IMR-90 (cell line): ENCODE data around the gene GRB10. TPM values are rescaled to one million over a fixed set of nuclear protein-coding genes. Genes with fewer than 3 reads are reported as not detected.

Experiments
- ATAC-seq: fragments of 200-7000 bp; cut with Tn5 transposase; 2 replicates; pipeline ENCODE4 v1.9.1; 2020; ENCODE audit warnings: low read depth, mild to moderate bottlenecking, moderate library complexity
- BruUV-seq: library from RNA; stranded (reverse); fragments of 400-500 nt; replicated peaks from 2 replicates; lab custom pipeline; 2021; lab: Mats Ljungman, UMichigan
- CTCF ChIA-PET: fragments of 300-600 bp; formaldehyde crosslinking; extraction: SDS; loops from one replicate; lab custom pipeline; 2021; ENCODE audit warnings: antibody characterized with exemption; lab: Yijun Ruan, JAX
- POLR2A ChIA-PET: fragments of 300-600 bp; sonication (Branson Sonifier 250); formaldehyde crosslinking; loops from one replicate; lab custom pipeline; 2022; ENCODE audit warnings: antibody characterized with exemption; ENCODE audit not compliant: unreplicated experiment; lab: Charles Lee
- DNase-seq: peaks from one replicate; pipeline ENCODE4 v3.0.0; 2013
- H2AFZ ChIP-seq: replicated peaks from 2 replicates; pipeline ENCODE3; 2013; ENCODE audit warnings: low read length, mild to moderate bottlenecking; ENCODE audit not compliant: poor library complexity
- H2AK5ac ChIP-seq: 2 replicates; pipeline ENCODE4 v1.6.1; 2013; ENCODE audit warnings: low read depth, low read length, inconsistent platforms
- H2AK9ac ChIP-seq: replicated peaks from 2 replicates; pipeline ENCODE3; 2013; ENCODE audit warnings: mild to moderate bottlenecking, low read depth, low read length, moderate library complexity; ENCODE audit not compliant: poor library complexity
- H2BK120ac ChIP-seq: 2 replicates; pipeline ENCODE4 v1.6.1; 2013; ENCODE audit warnings: low read depth, low read length, inconsistent platforms
- H2BK15ac ChIP-seq: 3 replicates; pipeline ENCODE4 v1.6.1; 2013; ENCODE audit warnings: low read depth, low read length, inconsistent platforms
- H2BK20ac ChIP-seq: 2 replicates; pipeline ENCODE4 v1.6.1; 2013; ENCODE audit warnings: low read depth, mild to moderate bottlenecking, inconsistent platforms, low read length, moderate library complexity
- H2BK5ac ChIP-seq: 2 replicates; pipeline ENCODE4 v1.6.1; 2013; ENCODE audit warnings: mild to moderate bottlenecking, low read depth, low read length, inconsistent platforms; ENCODE audit not compliant: poor library complexity, severe bottlenecking
- H3K14ac ChIP-seq: replicated peaks from 2 replicates; pipeline ENCODE4 v1.6.1; 2013; ENCODE audit warnings: low read depth, low read length, inconsistent platforms
- H3K18ac ChIP-seq: 2 replicates; pipeline ENCODE4 v1.6.1; 2013; ENCODE audit warnings: low read depth, low read length, control low read depth
- H3K23ac ChIP-seq: 2 replicates; pipeline ENCODE4 v1.6.1; 2013; ENCODE audit warnings: low read depth, low read length, inconsistent platforms
- H3K27ac ChIP-seq: 2 replicates; pipeline ENCODE4 v1.5.1; 2013; ENCODE audit warnings: mild to moderate bottlenecking, control low read depth, low read length; ENCODE audit not compliant: insufficient read depth
- H3K27me3 ChIP-seq: 2 replicates; pipeline ENCODE4 v1.6.1; 2013; ENCODE audit warnings: low read length; ENCODE audit not compliant: control insufficient read depth, insufficient read depth
- H3K36me3 ChIP-seq: 2 replicates; pipeline ENCODE4 v1.6.1; 2013; ENCODE audit warnings: low read length, mixed read lengths; ENCODE audit not compliant: control insufficient read depth, insufficient read depth
- H3K4ac ChIP-seq: 2 replicates; pipeline ENCODE4 v1.6.1; 2013; ENCODE audit warnings: low read depth, low read length, inconsistent platforms
- H3K4me1 ChIP-seq: 2 replicates; pipeline ENCODE4 v1.6.1; 2013; ENCODE audit warnings: low read length, mixed read lengths; ENCODE audit not compliant: control insufficient read depth, insufficient read depth
- H3K4me2 ChIP-seq: 2 replicates; pipeline ENCODE4 v1.6.1; 2013; ENCODE audit warnings: low read depth, mild to moderate bottlenecking, control low read depth, low read length, moderate library complexity
- H3K4me3 ChIP-seq: 2 replicates; pipeline ENCODE4 v1.5.1; 2013; ENCODE audit warnings: low read depth, mild to moderate bottlenecking, control low read depth, low read length, moderate library complexity; ENCODE audit not compliant: insufficient read depth
- H3K56ac ChIP-seq: 2 replicates; pipeline ENCODE4 v1.6.1; 2013; ENCODE audit warnings: low read length, inconsistent platforms; ENCODE audit not compliant: insufficient read depth; ENCODE audit errors: extremely low read depth
- H3K79me1 ChIP-seq, 2 experiments: 2 replicates each; pipeline ENCODE4 v1.6.1; 2013; ENCODE audit warnings: low read length in 2 of 2, inconsistent platforms in 1 of 2, low read depth in 1 of 2
- H3K9ac ChIP-seq: 2 replicates; pipeline ENCODE4 v1.6.1; 2013; ENCODE audit warnings: low read depth, low read length, control low read depth
- H3K9me1 ChIP-seq: 2 replicates; pipeline ENCODE4 v1.6.1; 2013; ENCODE audit warnings: low read length, inconsistent platforms; ENCODE audit not compliant: insufficient read depth
- H3K9me3 ChIP-seq: 2 replicates; pipeline ENCODE4 v1.6.1; 2013; ENCODE audit warnings: low read length; ENCODE audit not compliant: control insufficient read depth, insufficient read depth
- H4K20me1 ChIP-seq: 2 replicates; pipeline ENCODE4 v1.6.1; 2013; ENCODE audit warnings: low read length, inconsistent platforms; ENCODE audit not compliant: insufficient read depth
- H4K5ac ChIP-seq: 2 replicates; pipeline ENCODE4 v1.6.1; 2013; ENCODE audit warnings: mild to moderate bottlenecking, low read depth, low read length, control low read depth
- H4K8ac ChIP-seq, 2 experiments: 2 replicates each; pipeline ENCODE4 v1.6.1; 2013; ENCODE audit warnings: low read depth in 2 of 2, low read length in 2 of 2, control low read depth in 1 of 2, inconsistent platforms in 1 of 2
- H4K91ac ChIP-seq: 2 replicates; pipeline ENCODE4 v1.6.1; 2013; ENCODE audit warnings: low read depth, low read length, inconsistent platforms; ENCODE audit not compliant: insufficient read depth
- CTCF ChIP-seq: conservative IDR thresholded peaks from 2 replicates; pipeline ENCODE4 v1.5.1; 2012; ENCODE audit warnings: mild to moderate bottlenecking, low read depth, low read length, improper control_type of control experiment
- FOS ChIP-seq: fragments of 150-350 bp; IDR thresholded peaks from 2 replicates; pipeline ENCODE4 v1.6.1; 2016; ENCODE audit warnings: low read depth, low read length
- WGBS, 2 experiments: methylation state at CpG; one replicate each; pipeline versions ENCODE4 v1.1.5 to v1.1.7; 2013; ENCODE audit warnings: missing lambda C conversion rate in 2 of 2; ENCODE audit not compliant: insufficient read length in 1 of 2; ENCODE audit errors: extremely low coverage in 2 of 2; 5-methylcytosine and 5-hydroxymethylcytosine counted together
- dilution Hi-C: fragments of 300-500 bp; cut with HindIII; formaldehyde crosslinking; loops from one replicate; pipeline ENCODE4 v1.14.3; 2018; ENCODE audit warnings: low sequenced_read_pairs; ENCODE audit not compliant: unreplicated experiment
- in situ Hi-C: fragments of 300-500 bp; cut with MboI; formaldehyde crosslinking; loops from 3 replicates; pipeline ENCODE4 v1.14.3; 2019; ENCODE audit warnings: low sequenced_read_pairs, inconsistent platforms, mixed read lengths
- intact Hi-C: fragments of 100-400 bp; cut with micrococcal nuclease; formaldehyde crosslinking; loops from 2 replicates; pipeline ENCODE4 v1.10.0; 2022
- polyA plus RNA-seq, 3 experiments: library from polyadenylated mRNA; depleted of rRNA; stranded (reverse); fragments of >200 nt; gene quantifications; 2 replicates each; pipeline ENCODE4 v1.2.3, GENCODE V29; 2012; ENCODE audit warnings: low replicate concordance in 1 of 3
- total RNA-seq: library from RNA; depleted of rRNA; stranded (reverse); fragments of >200 nt; gene quantifications from 2 replicates; pipeline ENCODE4 v1.2.3, GENCODE V29; 2012

GRB10 gene
- total and polyA plus RNA-seq, 2 of the 4 experiments (the other 2 are of a cell fraction) = 6.3 to 15.1 TPM

- Histone ChIP-seq H3K23ac (no peak overlapping the region), H3K56ac (no peak overlapping the region), H2BK120ac (no peak overlapping the region), H2BK5ac (no peak overlapping the region), H3K27me3 (no peaks in the 10 kb centered on the region), H2AK9ac (peak overlapping the region; percentile 7), H3K27ac (no peak overlapping the region), H3K4me3 (no peak overlapping the region), H3K9me3 (no peaks in the 10 kb centered on the region), H2AK5ac (no peak overlapping the region; the same call in 1 of the 2 replicates), H3K4ac (no peak overlapping the region), H4K91ac (no peak overlapping the region), H3K36me3 (peaks cover 24% of the 10 kb centered on the region; the same call in 1 of the 2 replicates), H3K9ac (no peak overlapping the region), H4K20me1 (peaks cover 59% of the 10 kb centered on the region), H2BK20ac (no peak overlapping the region), H3K79me1 (peaks cover 8 to 32% of the 10 kb centered on the region in 2 experiments; a peak in 3 of 4 replicates), H3K18ac (no peak overlapping the region), H4K8ac (no peak overlapping the region), H3K4me2 (no peak overlapping the region), H3K14ac (no peak overlapping the region), H3K9me1 (peaks cover 27% of the 10 kb centered on the region; the same call in 1 of the 2 replicates), H2AFZ (no peak overlapping the region), H4K5ac (no peak overlapping the region), H2BK15ac (no peak overlapping the region), H3K4me1 (peaks cover 6% of the 10 kb centered on the region)
- intact Hi-C loops = no loop called here
- 89% methylated on average over 5 of the region's 9 CpGs; no CpG with 5 or more reads in 1 of the 2 experiments for WGBS, 2 experiments
- dilution Hi-C loops = no loop called here
- DNase-seq (peak; percentile 54), ATAC-seq (peak; percentile 50; the same call in 1 of the 2 replicates)
- no TSS peak for BruUV-seq
- ChIA-PET CTCF (no interaction called here), POLR2A (no interaction called here)
- in situ Hi-C loops = no loop called here
- TF ChIP-seq FOS (0 out of 2 replicates have a peak, but pooled peaks have one; percentile 38), CTCF (no peak)
These were observed 118.2 kb downstream of the GRB10 start for GRCh38 chr7:50664461-50664922.
